GM19324 (cell line): Measurements from ENCODE around the gene TOB1.

Source experiments
- ATAC-seq: cut with Tn5 transposase; IDR thresholded peaks from one replicate; pipeline ENCODE4 v1.9.1; 2021; ENCODE audit warnings: mild to moderate bottlenecking, moderate library complexity; ENCODE audit not compliant: unreplicated experiment, low FRiP score

TOB1 gene

GRCh38 chr17:50848711-50849110 lies 17.4 kb downstream of the TOB1 start:
- ATAC-seq, result no peak

- no peak for ATAC-seq
Measured at GRCh38 chr17:50848039-50848438, 18.1 kb downstream of the TOB1 start.

- no peak for ATAC-seq
Measured at GRCh38 chr17:50847566-50847965, 18.6 kb downstream of the TOB1 start.

GRCh38 chr17:50845240-50846147 lies 20.7 kb downstream of the TOB1 start:
- ATAC-seq, result no peak

GRCh38 chr17:50844117-50844700 lies 21.9 kb downstream of the TOB1 start:
- ATAC-seq, result no peak

- ATAC-seq, result no peak
Measured at GRCh38 chr17:50843150-50843905, 22.8 kb downstream of the TOB1 start.

- ATAC-seq, result no peak
Measured at GRCh38 chr17:50842506-50843149, 23.5 kb downstream of the TOB1 start.

GRCh38 chr17:50841949-50842354 lies 24.2 kb downstream of the TOB1 start:
- ATAC-seq, result no peak

- no peak for ATAC-seq
Measured at GRCh38 chr17:50841277-50841948, 24.7 kb downstream of the TOB1 start.

- no peak for ATAC-seq
Measured at GRCh38 chr17:50840311-50840851, 25.8 kb downstream of the TOB1 start.

GRCh38 chr17:50839591-50840310 lies 26.4 kb downstream of the TOB1 start:
- ATAC-seq, result no peak

- ATAC-seq, result no peak
Measured at GRCh38 chr17:50837980-50838954, 27.9 kb downstream of the TOB1 start.

- no peak for ATAC-seq
Measured at GRCh38 chr17:50837286-50837979, 28.7 kb downstream of the TOB1 start.

- ATAC-seq, result no peak
Measured at GRCh38 chr17:50836826-50837225, 29.3 kb downstream of the TOB1 start.

- ATAC-seq, result no peak
Measured at GRCh38 chr17:50835301-50836234, 30.6 kb downstream of the TOB1 start, which contains the start of gene WFIKKN2. TSS of gene WFIKKN2 (plus strand) at chr17:50835586. CDS start at chr17:50835938, 352 bp downstream.
